GM12875 (cell line): Measurements from ENCODE around the gene GPR84.

Experiments
- H3K4me3 ChIP-seq: one replicate; pipeline ENCODE4 v1.5.1; 2011; ENCODE audit warnings: low read depth, low read length, control low read depth
- TF ChIP-seq, protein P1 (sequence below): IDR thresholded peaks from 2 replicates; pipeline ENCODE4 v1.5.1; 2011; ENCODE audit warnings: low read depth, mild to moderate bottlenecking, control low read depth, inconsistent platforms, low read length, moderate library complexity, borderline replicate concordance; ENCODE audit not compliant: insufficient read depth

The GPR84 gene

GRCh38 chr12:54359762-54360351 is 4.4 kb downstream of the GPR84 start:
- peak overlapping the region; percentile 67 for H3K4me3 ChIP-seq
- TF ChIP-seq, protein P1, sequence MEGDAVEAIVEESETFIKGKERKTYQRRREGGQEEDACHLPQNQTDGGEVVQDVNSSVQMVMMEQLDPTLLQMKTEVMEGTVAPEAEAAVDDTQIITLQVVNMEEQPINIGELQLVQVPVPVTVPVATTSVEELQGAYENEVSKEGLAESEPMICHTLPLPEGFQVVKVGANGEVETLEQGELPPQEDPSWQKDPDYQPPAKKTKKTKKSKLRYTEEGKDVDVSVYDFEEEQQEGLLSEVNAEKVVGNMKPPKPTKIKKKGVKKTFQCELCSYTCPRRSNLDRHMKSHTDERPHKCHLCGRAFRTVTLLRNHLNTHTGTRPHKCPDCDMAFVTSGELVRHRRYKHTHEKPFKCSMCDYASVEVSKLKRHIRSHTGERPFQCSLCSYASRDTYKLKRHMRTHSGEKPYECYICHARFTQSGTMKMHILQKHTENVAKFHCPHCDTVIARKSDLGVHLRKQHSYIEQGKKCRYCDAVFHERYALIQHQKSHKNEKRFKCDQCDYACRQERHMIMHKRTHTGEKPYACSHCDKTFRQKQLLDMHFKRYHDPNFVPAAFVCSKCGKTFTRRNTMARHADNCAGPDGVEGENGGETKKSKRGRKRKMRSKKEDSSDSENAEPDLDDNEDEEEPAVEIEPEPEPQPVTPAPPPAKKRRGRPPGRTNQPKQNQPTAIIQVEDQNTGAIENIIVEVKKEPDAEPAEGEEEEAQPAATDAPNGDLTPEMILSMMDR: no peak

GRCh38 chr12:54358945-54359761 is 5.1 kb downstream of the GPR84 start:
- TF ChIP-seq, protein P1: no peak
- peak overlapping the region; percentile 67 for H3K4me3 ChIP-seq

- peak overlapping the region; percentile 57 for H3K4me3 ChIP-seq
- TF ChIP-seq, protein P1: no peak
These were observed 5.9 kb downstream of the GPR84 start for GRCh38 chr12:54358191-54358944.

- H3K4me3 ChIP-seq: no peak overlapping the region
These were observed 6.6 kb downstream of the GPR84 start for GRCh38 chr12:54357506-54358190.

GRCh38 chr12:54356951-54357356 is 7.3 kb downstream of the GPR84 start:
- no peak overlapping the region for H3K4me3 ChIP-seq

More at GRCh38 chr12:54357506-54358190, 6.6 kb downstream of the GPR84 start:
- TF ChIP-seq, protein P1: no peak

GRCh38 chr12:54356228-54356627 is 8.1 kb downstream of the GPR84 start:
- no peak overlapping the region for H3K4me3 ChIP-seq
- TF ChIP-seq, protein P1: no peak

More at GRCh38 chr12:54356951-54357356, 7.3 kb downstream of the GPR84 start:
- TF ChIP-seq, protein P1: no peak
